ENCODE data around the gene NCKAP5. TPM values are rescaled to one million over a fixed set of nuclear protein-coding genes. Genes with fewer than 3 reads are reported as not detected.

NCKAP5 gene
- polyA plus RNA-seq, 2 donors: 2.2 to 3.0 TPM

DNA sequence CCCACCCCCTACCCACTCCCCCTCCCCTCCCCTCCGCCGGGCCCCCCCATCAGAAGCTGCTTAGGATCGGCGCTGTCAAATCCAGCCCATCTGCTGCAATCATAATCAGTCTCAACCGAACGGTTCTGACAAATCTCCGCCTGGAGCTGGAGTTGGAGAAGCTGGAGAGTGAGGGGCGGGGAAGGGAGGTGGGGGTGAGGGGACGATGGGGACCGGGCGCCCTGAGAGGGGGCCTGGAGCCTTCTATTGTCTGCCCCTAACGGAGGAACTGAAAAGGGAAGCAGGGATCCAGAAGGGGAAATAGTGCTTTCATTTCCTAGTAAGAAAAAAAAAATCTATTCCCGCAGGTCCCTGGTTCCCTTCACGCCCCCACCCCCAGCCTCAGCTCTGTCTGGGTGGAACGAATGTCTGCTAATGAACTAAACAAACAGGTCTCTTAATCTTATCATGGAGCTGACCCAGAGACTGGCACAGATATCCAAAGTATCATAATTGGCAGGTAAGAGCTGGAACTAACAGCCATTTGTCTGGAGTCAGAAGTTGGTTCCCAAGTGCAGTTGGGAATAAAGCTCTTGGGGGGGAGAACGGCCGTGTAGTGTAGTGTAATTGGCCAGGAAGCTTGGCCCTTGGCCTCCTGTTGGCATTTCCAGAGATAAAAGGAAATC, 301.2 kb downstream of the NCKAP5 start:
- no peaks in the 10 kb centered on the region for H3K36me3 ChIP-seq (ENCODE audit: control insufficient read depth in 2 of 2, insufficient read depth in 2 of 2, low read length in 1 of 2)
- H3K27ac ChIP-seq (ENCODE audit: low read depth in 2 of 2, low read length in 1 of 2): no peak overlapping the region
- peaks cover 5 to 6% of the 10 kb centered on the region in 2 donors for H3K4me1 ChIP-seq (ENCODE audit: control insufficient read depth in 2 of 2, insufficient read depth in 2 of 2, low read length in 1 of 2)
- no peaks in the 10 kb centered on the region for H3K9me3 ChIP-seq (ENCODE audit: control insufficient read depth in 2 of 2, insufficient read depth in 1 of 2, low read depth in 1 of 2, low read length in 1 of 2)
- 2 to 6% methylated on average over 15 to 17 of the region's 17 CpGs for WGBS, 2 donors
- H3K27me3 ChIP-seq (ENCODE audit: control insufficient read depth in 1 of 2, insufficient read depth in 2 of 2, low read length in 2 of 2): no peaks in the 10 kb centered on the region
- H3K4me3 ChIP-seq (ENCODE audit: low read depth in 1 of 2, low read length in 2 of 2): peak overlapping the region in 1 of 2 donors; percentile 46

DNA sequence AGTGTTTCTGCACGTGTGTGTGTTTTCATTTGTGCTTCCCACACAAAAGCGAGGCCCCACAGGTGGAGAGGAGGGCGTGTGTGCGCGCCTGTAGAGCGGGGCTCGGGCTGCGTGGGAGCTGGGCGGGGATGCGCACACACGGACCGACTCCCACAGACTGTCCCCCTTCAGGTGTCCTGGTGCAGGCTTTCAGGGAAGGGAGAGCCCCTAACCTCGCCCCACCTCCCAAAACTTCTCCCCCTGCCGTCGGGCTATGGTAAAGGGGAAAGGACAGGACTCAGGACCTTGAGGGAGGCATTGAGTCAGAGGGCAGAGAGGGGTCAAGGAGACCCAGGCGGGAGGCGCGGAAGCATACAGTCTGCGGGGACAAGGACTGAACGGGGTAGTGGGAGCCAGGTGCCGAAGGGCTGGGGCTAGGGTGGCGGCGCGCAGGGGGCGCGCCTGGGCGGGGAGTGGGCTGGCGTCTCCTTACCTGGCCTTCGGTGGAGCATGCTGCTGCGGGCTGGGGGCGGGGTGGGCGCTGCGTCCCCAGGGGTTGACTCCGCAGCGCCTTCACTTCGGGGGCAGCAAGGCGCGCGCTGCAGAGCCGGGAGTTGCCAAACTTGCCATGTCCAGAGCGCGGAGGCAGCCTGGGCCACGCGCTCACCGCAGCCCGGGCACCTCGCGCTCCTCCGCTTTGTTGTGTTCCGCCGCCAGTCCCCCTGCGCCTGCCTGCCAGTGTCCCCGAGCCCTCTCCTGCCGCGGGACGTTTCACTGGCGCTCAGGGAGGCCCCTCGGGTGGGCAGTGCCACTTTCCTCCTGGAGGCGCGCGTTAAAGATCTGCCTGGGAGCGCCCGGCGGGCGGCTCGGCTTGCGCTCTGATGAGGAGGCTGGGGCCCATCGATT, 302.0 kb downstream of the NCKAP5 start:
- H3K9me3 ChIP-seq (ENCODE audit: control insufficient read depth in 2 of 2, insufficient read depth in 1 of 2, low read depth in 1 of 2, low read length in 1 of 2): no peaks in the 10 kb centered on the region
- peaks cover 5 to 6% of the 10 kb centered on the region in 2 donors for H3K4me1 ChIP-seq (ENCODE audit: control insufficient read depth in 2 of 2, insufficient read depth in 2 of 2, low read length in 1 of 2)
- H3K4me3 ChIP-seq (ENCODE audit: low read depth in 1 of 2, low read length in 2 of 2): peak overlapping the region; percentile 46 to 49
- H3K27me3 ChIP-seq (ENCODE audit: control insufficient read depth in 1 of 2, insufficient read depth in 2 of 2, low read length in 2 of 2): no peaks in the 10 kb centered on the region
- WGBS, 2 donors: 3 to 5% methylated on average over 62 to 68 of the region's 68 CpGs
- no peaks in the 10 kb centered on the region for H3K36me3 ChIP-seq (ENCODE audit: control insufficient read depth in 2 of 2, insufficient read depth in 2 of 2, low read length in 1 of 2)
- no peak overlapping the region for H3K27ac ChIP-seq (ENCODE audit: low read depth in 2 of 2, low read length in 1 of 2)

DNA sequence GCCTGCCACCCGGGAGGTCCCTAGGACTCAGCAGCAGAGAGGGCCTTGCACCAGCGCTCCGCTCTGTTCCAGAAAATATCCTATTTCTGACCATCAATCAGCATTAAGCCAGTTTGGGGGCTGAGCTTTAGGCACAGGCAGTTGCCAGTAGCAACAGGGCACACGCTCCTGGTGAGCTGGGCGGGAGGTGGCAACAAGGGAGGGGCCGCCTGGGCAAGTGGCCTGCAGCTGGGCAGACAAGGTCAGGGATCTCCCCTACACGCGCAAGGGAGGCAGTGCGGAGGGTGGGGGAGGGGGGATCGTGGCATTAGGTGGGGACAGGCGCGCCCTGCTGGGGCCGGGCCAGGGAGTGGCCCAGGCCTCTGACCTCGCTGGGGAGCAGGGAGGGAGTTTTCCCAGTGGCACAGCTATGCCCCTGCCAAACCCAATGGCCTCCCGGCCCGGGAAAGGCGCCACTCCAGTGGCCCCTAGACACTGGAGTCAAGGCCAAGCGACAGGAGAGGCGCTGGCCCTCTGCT, 302.8 kb downstream of the NCKAP5 start:
- Histone ChIP-seq H3K36me3 (ENCODE audit: control insufficient read depth in 2 of 2, insufficient read depth in 2 of 2, low read length in 1 of 2) (no peaks in the 10 kb centered on the region), H3K27me3 (ENCODE audit: control insufficient read depth in 1 of 2, insufficient read depth in 2 of 2, low read length in 2 of 2) (no peaks in the 10 kb centered on the region), H3K9me3 (ENCODE audit: control insufficient read depth in 2 of 2, insufficient read depth in 1 of 2, low read depth in 1 of 2, low read length in 1 of 2) (no peaks in the 10 kb centered on the region), H3K4me3 (ENCODE audit: low read depth in 1 of 2, low read length in 2 of 2) (peak overlapping the region in 1 of 2 donors; percentile 46), H3K27ac (ENCODE audit: low read depth in 2 of 2, low read length in 1 of 2) (no peak overlapping the region), H3K4me1 (ENCODE audit: control insufficient read depth in 2 of 2, insufficient read depth in 2 of 2, low read length in 1 of 2) (peaks cover 5 to 6% of the 10 kb centered on the region in 2 donors)
- WGBS, 2 donors: 20 to 27% methylated on average over 18 to 19 of the region's 19 CpGs

DNA sequence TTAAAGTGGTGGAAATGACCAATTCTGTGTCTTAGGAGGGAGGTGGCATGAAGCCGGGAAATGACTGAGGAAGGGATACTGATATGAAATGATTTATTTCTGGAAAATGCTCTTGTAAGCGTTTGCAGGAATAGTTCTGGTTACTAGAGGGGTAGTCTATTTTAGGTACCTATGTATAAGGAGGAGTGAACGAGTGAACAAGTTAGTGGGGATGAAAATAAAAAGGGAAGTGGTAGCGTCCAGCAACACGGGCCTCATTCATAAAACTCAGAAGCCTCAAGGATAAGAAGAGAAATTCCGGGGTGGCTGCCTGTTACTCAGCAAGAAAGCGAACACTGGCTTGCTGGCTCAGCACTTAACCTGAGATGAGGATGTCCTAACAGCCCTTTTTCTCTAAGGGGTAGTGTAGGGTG, 303.3 kb downstream of the NCKAP5 start:
- Histone ChIP-seq H3K9me3 (ENCODE audit: control insufficient read depth in 2 of 2, insufficient read depth in 1 of 2, low read depth in 1 of 2, low read length in 1 of 2) (no peaks in the 10 kb centered on the region), H3K27me3 (ENCODE audit: control insufficient read depth in 1 of 2, insufficient read depth in 2 of 2, low read length in 2 of 2) (no peaks in the 10 kb centered on the region), H3K4me3 (ENCODE audit: low read depth in 1 of 2, low read length in 2 of 2) (no peak overlapping the region), H3K27ac (ENCODE audit: low read depth in 2 of 2, low read length in 1 of 2) (no peak overlapping the region), H3K4me1 (ENCODE audit: control insufficient read depth in 2 of 2, insufficient read depth in 2 of 2, low read length in 1 of 2) (peaks cover 5 to 6% of the 10 kb centered on the region in 2 donors), H3K36me3 (ENCODE audit: control insufficient read depth in 2 of 2, insufficient read depth in 2 of 2, low read length in 1 of 2) (no peaks in the 10 kb centered on the region)
- 44 to 48% methylated on average over 7 of the region's 7 CpGs for WGBS, 2 donors

DNA sequence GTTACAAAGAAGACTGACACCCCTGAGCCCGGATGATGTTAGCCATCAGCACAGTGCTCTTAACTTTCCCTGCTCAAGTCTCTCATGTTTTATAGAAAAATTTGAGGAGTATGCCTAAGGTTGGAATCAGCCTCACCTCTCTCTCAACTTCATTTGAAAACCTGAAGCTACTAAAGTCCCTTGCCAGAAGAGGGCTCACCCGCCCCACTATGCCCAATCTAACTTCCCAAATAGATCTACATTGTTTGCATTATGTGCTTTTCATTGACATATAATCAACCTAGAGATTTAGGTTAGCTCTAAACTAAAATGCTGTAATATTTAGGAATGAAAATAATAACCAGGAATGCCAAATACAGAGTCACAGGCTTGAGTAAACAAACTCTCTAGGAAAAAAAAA, 305.4 kb downstream of the NCKAP5 start:
- Histone ChIP-seq H3K27me3 (ENCODE audit: control insufficient read depth in 1 of 2, insufficient read depth in 2 of 2, low read length in 2 of 2) (no peaks in the 10 kb centered on the region), H3K9me3 (ENCODE audit: control insufficient read depth in 2 of 2, insufficient read depth in 1 of 2, low read depth in 1 of 2, low read length in 1 of 2) (no peaks in the 10 kb centered on the region), H3K27ac (ENCODE audit: low read depth in 2 of 2, low read length in 1 of 2) (no peak overlapping the region), H3K36me3 (ENCODE audit: control insufficient read depth in 2 of 2, insufficient read depth in 2 of 2, low read length in 1 of 2) (peaks cover 0 to under 1% of the 10 kb centered on the region in 2 donors), H3K4me1 (ENCODE audit: control insufficient read depth in 2 of 2, insufficient read depth in 2 of 2, low read length in 1 of 2) (peaks cover 5 to 6% of the 10 kb centered on the region in 2 donors), H3K4me3 (ENCODE audit: low read depth in 1 of 2, low read length in 2 of 2) (no peak overlapping the region)
- 54 to 59% methylated on average over 2 of the region's 2 CpGs for WGBS, 2 donors

DNA sequence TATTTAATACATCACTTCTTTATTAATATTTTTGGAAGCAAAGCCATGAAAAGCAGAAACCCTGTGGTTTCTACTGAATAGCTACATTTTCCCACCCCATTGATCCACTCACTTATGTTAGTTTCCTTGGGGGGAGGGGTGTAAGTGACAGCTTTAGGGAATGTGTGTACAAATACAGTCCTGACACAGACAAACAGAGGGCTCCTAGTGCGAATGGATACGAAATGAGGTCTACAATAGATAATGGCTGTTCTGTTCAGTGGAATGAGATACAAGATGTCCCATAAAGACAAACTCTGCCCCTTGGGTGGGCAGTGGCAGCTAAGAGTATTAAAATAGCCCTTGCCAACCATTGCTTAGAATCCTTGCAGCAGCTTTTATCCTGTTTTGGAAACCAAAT, 312.9 kb downstream of the NCKAP5 start:
- H3K4me3 ChIP-seq (ENCODE audit: low read depth in 1 of 2, low read length in 2 of 2): no peak overlapping the region
- peaks cover 0 to 2% of the 10 kb centered on the region in 2 donors for H3K36me3 ChIP-seq (ENCODE audit: control insufficient read depth in 2 of 2, insufficient read depth in 2 of 2, low read length in 1 of 2)
- no peaks in the 10 kb centered on the region for H3K9me3 ChIP-seq (ENCODE audit: control insufficient read depth in 2 of 2, insufficient read depth in 1 of 2, low read depth in 1 of 2, low read length in 1 of 2)
- no peaks in the 10 kb centered on the region for H3K27me3 ChIP-seq (ENCODE audit: control insufficient read depth in 1 of 2, insufficient read depth in 2 of 2, low read length in 2 of 2)
- H3K4me1 ChIP-seq (ENCODE audit: control insufficient read depth in 2 of 2, insufficient read depth in 2 of 2, low read length in 1 of 2): peaks cover 0 to under 1% of the 10 kb centered on the region in 2 donors
- 74 to 85% methylated on average over 2 of the region's 2 CpGs for WGBS, 2 donors
- no peak overlapping the region for H3K27ac ChIP-seq (ENCODE audit: low read depth in 2 of 2, low read length in 1 of 2)

DNA sequence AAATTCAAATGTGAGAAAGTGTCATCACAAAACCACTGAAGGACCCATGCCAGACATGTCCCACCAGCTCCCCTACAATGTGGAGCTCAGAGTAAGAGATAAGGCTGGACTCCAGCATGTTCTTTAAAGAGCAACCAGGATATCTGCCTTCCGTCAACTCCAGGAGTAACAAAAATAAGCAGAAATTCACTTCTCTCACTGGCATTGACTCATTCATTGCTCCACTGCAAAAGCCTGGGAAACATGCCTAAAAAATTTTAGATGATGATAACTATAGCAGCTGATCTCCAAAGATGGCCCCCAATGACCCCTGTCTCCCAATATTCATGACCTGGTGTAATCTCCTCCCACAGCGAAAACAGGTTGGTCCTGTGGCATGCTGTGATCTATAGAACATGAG, 314.5 kb downstream of the NCKAP5 start:
- Histone ChIP-seq H3K4me1 (ENCODE audit: control insufficient read depth in 2 of 2, insufficient read depth in 2 of 2, low read length in 1 of 2) (peaks cover 0 to 3% of the 10 kb centered on the region in 2 donors), H3K4me3 (ENCODE audit: low read depth in 1 of 2, low read length in 2 of 2) (no peak overlapping the region), H3K9me3 (ENCODE audit: control insufficient read depth in 2 of 2, insufficient read depth in 1 of 2, low read depth in 1 of 2, low read length in 1 of 2) (no peaks in the 10 kb centered on the region), H3K27me3 (ENCODE audit: control insufficient read depth in 1 of 2, insufficient read depth in 2 of 2, low read length in 2 of 2) (no peaks in the 10 kb centered on the region), H3K36me3 (ENCODE audit: control insufficient read depth in 2 of 2, insufficient read depth in 2 of 2, low read length in 1 of 2) (peaks cover 0 to 2% of the 10 kb centered on the region in 2 donors), H3K27ac (ENCODE audit: low read depth in 2 of 2, low read length in 1 of 2) (no peak overlapping the region)
- 92 to 93% methylated on average over 2 of the region's 2 CpGs for WGBS, 2 donors

DNA sequence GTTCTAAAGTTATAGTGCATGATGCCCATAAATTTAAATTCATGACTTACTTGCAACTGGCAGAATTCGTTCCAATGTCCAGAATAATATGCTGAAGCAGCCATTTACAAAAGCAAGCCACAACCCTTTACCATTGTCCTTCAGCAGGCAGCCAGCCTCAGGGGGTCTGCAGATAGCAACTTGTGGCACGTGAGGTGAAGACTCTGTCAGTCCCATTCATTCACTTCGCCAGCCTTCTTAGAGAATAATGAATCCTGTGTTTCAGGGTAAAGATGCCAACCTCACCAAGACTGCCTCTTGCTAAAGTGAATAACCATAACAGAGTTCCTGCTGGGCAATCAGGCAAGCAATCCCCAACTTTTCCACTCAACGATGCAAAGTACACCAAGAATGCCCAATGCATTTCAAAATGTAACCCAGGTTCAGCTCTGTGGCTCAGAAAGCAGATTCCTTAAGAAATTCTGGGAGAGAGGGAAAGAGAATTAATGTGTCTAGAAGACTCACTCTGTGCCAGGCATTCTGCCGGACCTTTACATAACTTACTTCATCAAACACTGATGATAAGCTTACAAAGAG, 315.4 kb downstream of the NCKAP5 start:
- no peak overlapping the region for H3K4me3 ChIP-seq (ENCODE audit: low read depth in 1 of 2, low read length in 2 of 2)

DNA sequence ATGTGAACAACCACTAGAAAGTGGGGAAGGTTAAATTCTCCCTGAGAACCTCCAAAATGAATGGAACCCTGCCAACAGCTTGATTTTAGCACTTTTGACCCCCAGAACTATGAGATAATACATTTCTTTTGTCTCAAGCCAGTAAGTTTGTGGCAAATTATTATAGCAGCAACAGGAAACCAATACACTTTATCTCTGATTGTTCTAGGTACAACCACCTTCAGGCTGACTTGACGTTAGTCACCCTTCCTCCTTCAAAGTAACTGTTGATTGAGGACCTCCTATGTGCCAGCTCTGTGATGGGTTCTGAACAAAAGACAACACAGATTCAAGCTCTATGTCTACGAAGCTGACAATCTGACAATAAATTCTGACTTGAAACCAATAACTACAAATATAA, 318.9 kb downstream of the NCKAP5 start:
- Histone ChIP-seq H3K4me1 (ENCODE audit: control insufficient read depth in 2 of 2, insufficient read depth in 2 of 2, low read length in 1 of 2) (peaks cover 0 to 3% of the 10 kb centered on the region in 2 donors), H3K27me3 (ENCODE audit: control insufficient read depth in 1 of 2, insufficient read depth in 2 of 2, low read length in 2 of 2) (no peaks in the 10 kb centered on the region), H3K4me3 (ENCODE audit: low read depth in 1 of 2, low read length in 2 of 2) (no peak overlapping the region), H3K27ac (ENCODE audit: low read depth in 2 of 2, low read length in 1 of 2) (no peak overlapping the region), H3K36me3 (ENCODE audit: control insufficient read depth in 2 of 2, insufficient read depth in 2 of 2, low read length in 1 of 2) (no peaks in the 10 kb centered on the region), H3K9me3 (ENCODE audit: control insufficient read depth in 2 of 2, insufficient read depth in 1 of 2, low read depth in 1 of 2, low read length in 1 of 2) (no peaks in the 10 kb centered on the region)
- WGBS, 2 donors: 71 to 82% methylated on average over 2 of the region's 2 CpGs

More for the DNA sequence above, 315.4 kb downstream of the NCKAP5 start:
- WGBS, 2 donors: 80 to 84% methylated on average over 5 of the region's 5 CpGs
- Histone ChIP-seq H3K36me3 (ENCODE audit: control insufficient read depth in 2 of 2, insufficient read depth in 2 of 2, low read length in 1 of 2) (peaks cover 0 to 2% of the 10 kb centered on the region in 2 donors), H3K27me3 (ENCODE audit: control insufficient read depth in 1 of 2, insufficient read depth in 2 of 2, low read length in 2 of 2) (no peaks in the 10 kb centered on the region), H3K4me1 (ENCODE audit: control insufficient read depth in 2 of 2, insufficient read depth in 2 of 2, low read length in 1 of 2) (peaks cover 0 to 3% of the 10 kb centered on the region in 2 donors), H3K27ac (ENCODE audit: low read depth in 2 of 2, low read length in 1 of 2) (no peak overlapping the region), H3K9me3 (ENCODE audit: control insufficient read depth in 2 of 2, insufficient read depth in 1 of 2, low read depth in 1 of 2, low read length in 1 of 2) (no peaks in the 10 kb centered on the region)

Data from esophagus (tissue), 2 donors.